GM13976 (cell line): ENCODE measurements around the gene OSTN.
A peak's percentile ranks its signal among the peaks of the same experiment; 100 is the strongest.

Experiments
- DNase-seq: peaks from one replicate; pipeline ENCODE4 v3.0.0; 2012; ENCODE audit warnings: low spot score
- in situ Hi-C: fragments of 300-500 bp; cut with MboI; formaldehyde crosslinking; loops from one replicate; pipeline ENCODE4 v1.12.0; 2022; ENCODE audit warnings: low sequenced_read_pairs, mixed read lengths, inconsistent platforms; ENCODE audit not compliant: unreplicated experiment
- TF ChIP-seq, protein P1 (sequence below): IDR thresholded peaks from 2 replicates; pipeline ENCODE4 v1.5.1; 2012; ENCODE audit warnings: borderline replicate concordance, mild to moderate bottlenecking; ENCODE audit not compliant: insufficient read depth; ENCODE audit errors: extremely low read depth, missing control alignments, control extremely low read depth

Gene OSTN

DNA sequence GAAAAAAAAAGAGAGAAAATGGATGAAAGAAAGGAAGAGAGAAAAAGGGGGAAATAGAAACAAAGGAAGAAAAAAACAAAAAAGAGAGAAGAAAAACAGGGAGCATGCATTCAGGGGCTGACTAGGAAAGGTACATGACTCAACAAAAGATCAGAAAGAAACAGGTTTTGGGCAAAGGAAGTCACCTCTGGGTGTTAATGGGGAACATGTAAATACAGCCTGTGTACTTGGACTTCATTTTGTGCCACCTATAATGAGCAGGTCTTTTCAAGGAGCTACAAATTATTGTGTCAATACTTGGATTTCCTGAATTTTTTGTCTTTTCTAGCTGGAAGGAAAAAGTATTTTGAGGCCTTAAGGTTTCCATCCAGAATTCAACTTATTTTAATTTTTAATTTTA lies 76.7 kb downstream of the OSTN start:
- in situ Hi-C loops = no loop called here
- DNase-seq = no peak
- TF ChIP-seq, protein P1, sequence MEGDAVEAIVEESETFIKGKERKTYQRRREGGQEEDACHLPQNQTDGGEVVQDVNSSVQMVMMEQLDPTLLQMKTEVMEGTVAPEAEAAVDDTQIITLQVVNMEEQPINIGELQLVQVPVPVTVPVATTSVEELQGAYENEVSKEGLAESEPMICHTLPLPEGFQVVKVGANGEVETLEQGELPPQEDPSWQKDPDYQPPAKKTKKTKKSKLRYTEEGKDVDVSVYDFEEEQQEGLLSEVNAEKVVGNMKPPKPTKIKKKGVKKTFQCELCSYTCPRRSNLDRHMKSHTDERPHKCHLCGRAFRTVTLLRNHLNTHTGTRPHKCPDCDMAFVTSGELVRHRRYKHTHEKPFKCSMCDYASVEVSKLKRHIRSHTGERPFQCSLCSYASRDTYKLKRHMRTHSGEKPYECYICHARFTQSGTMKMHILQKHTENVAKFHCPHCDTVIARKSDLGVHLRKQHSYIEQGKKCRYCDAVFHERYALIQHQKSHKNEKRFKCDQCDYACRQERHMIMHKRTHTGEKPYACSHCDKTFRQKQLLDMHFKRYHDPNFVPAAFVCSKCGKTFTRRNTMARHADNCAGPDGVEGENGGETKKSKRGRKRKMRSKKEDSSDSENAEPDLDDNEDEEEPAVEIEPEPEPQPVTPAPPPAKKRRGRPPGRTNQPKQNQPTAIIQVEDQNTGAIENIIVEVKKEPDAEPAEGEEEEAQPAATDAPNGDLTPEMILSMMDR = no peak

DNA sequence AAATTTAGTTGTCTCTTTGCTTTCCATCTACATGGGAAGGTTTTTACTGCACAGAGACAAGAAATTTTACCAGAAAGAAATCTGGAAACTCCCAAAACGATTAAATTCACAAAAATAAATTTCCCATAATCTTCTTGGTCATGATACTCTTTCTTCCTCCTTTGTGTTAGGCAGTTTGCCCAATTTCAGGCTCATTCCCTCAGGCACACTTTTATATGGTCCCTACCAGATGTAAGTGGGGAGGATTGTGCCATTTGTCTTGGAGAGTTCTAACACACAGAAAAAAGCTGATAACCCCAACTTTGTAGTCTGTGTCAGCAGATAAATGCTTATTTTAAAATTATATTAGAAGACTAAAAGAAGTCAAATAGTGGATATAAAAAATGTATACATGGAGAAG lies 81.1 kb downstream of the OSTN start:
- no peak for DNase-seq
- TF ChIP-seq, protein P1 = no peak
- in situ Hi-C loops = no loop called here

DNA sequence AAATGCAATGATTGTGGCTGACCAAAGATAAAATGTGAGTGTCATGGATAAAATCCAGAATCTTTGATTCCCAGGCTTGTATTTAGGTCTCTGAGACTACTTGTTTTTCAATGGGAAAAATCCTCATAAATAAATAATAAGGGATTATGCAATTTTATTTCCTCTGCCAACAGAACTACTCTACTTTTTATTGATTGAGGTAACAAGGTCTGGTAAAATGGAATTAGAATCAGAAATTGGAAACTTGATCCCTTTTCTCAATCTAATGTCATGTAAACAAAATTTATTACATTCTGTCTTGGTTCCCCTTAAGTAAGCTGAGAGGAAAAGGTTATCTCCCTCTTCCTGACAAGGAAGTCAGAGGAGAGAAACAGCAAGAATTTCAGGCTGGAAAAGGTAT lies 81.8 kb downstream of the OSTN start:
- TF ChIP-seq, protein P1 = no peak
- in situ Hi-C loops = no loop called here
- no peak for DNase-seq

DNA sequence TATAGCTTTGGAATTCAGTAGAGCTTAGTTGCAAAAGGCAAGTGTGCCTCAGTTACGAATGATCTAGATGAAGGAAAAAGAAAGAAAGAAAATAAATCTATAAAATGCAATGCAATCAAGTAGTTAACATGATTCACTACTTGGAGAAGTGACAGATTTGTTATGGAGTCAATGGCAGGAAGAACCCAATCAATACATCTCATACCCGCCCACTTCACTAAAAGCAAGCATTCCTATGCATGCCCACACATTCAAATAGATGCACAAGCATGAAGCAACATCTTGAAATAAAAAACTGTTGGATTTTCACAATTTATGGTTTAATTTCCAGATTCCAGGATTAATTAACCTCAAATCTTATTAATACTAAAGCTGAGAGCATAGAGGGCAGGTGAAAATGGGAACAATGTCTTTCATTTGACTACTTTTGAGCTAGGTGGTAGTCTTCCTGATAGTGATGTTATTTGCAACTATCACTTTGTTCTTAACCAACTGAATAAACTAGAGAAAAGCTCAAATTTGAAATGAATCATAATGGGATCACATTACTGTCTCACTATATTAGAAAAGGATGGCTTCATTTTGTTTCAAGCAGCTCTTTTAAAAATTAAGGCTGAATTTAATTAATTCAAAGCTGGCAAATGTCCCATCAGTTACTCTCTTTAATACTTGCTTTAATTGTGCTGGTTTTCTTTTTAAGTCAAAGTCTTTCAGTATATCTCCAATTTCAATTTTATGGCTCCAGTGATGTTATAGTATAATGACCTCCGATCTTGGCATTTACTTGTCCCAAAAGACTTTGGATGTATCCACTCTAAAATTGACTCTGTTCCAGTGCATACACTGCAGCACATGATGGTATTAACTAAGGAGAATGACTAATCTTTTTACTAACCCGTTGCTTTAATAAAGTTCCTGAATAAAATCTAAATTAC lies 83.5 kb downstream of the OSTN start:
- in situ Hi-C loops = no loop called here
- TF ChIP-seq, protein P1 = no peak
- no peak for DNase-seq

DNA sequence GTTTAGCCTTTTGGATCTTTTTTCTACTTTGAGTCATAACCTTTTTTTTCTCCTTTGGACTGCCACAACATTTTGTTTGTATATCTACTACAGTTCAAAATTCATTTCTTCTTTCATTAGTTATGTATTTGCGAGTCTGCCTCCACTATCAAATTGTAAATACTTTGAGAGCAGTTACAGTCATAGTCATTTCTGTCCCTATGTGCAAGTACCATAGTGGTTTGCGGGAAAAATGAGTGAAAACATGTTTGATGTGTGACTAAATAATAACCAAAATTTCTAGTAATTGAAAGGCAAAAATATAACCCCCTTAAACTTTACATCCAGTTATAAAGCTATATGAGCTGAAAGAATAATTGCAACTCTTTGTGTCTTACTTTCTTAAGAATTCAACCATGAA lies 84.4 kb downstream of the OSTN start:
- in situ Hi-C loops = no loop called here

DNA sequence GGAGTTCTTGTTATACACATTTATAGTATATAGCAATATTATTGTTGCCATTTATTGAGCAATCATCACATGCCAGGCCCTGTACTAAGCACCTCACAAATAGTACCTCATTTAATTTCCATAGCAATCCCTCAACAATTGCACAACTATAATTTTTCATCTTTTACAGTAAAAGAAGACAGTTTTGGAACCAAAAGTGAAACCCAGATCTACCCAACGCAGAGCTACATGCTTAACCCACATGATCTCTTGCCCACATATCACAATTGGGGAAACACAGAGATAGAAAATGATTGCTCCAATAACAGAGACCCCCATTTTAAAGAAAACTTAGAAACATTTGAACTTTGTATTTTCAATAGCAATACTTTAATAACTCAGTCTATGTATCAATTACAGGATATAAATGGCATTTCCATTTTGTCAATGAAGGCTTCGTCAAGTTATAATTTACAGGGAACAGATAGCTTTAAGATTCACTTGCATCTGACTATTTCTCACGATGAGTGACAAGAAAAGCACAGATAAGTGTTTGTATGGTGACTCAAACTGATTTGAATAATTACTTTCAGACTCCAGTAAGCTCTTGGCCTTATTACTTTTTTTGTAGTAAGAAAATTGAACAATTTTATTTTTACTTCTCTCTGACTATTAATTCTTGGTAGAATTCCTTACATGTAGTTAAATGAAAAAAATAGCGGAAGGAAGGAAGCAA lies 91.4 kb downstream of the OSTN start:
- DNase-seq = peak; percentile 54
- in situ Hi-C loops = loop anchor here (5.0 kb wide), 1 partner anchor 43 kb away; no protein-coding TSS in a partner anchor
- TF ChIP-seq, protein P1 = no peak

More for the DNA sequence above, 84.4 kb downstream of the OSTN start:
- TF ChIP-seq, protein P1 = no peak
- DNase-seq = no peak
